Measurements from ENCODE around the gene TOMM40.

The TOMM40 gene

DNA sequence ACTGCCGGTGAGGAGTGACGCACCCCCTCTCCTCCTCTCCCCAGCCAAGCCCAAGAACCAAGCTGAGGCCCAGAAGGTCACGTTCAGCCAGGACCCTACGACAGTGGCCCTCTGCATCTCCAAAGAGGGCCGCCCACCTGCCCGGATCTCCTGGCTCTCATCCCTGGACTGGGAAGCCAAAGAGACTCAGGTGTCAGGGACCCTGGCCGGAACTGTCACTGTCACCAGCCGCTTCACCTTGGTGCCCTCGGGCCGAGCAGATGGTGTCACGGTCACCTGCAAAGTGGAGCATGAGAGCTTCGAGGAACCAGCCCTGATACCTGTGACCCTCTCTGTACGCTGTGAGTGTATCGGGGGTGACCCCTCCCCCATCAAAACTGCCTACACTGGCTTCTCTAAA is 19.2 kb upstream of the TOMM40 start:
- DNase-seq (ENCODE audit: low spot score) = no peak
- H3K27ac ChIP-seq = no peak overlapping the region
- POLR2A ChIA-PET (ENCODE audit: low non-redundant PET) = no interaction called here
- CTCF ChIA-PET = no interaction called here
- TF ChIP-seq, protein P1, sequence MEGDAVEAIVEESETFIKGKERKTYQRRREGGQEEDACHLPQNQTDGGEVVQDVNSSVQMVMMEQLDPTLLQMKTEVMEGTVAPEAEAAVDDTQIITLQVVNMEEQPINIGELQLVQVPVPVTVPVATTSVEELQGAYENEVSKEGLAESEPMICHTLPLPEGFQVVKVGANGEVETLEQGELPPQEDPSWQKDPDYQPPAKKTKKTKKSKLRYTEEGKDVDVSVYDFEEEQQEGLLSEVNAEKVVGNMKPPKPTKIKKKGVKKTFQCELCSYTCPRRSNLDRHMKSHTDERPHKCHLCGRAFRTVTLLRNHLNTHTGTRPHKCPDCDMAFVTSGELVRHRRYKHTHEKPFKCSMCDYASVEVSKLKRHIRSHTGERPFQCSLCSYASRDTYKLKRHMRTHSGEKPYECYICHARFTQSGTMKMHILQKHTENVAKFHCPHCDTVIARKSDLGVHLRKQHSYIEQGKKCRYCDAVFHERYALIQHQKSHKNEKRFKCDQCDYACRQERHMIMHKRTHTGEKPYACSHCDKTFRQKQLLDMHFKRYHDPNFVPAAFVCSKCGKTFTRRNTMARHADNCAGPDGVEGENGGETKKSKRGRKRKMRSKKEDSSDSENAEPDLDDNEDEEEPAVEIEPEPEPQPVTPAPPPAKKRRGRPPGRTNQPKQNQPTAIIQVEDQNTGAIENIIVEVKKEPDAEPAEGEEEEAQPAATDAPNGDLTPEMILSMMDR (conservative IDR thresholded peaks at IDR 0.05; ENCODE audit: low read depth) = no peak

DNA sequence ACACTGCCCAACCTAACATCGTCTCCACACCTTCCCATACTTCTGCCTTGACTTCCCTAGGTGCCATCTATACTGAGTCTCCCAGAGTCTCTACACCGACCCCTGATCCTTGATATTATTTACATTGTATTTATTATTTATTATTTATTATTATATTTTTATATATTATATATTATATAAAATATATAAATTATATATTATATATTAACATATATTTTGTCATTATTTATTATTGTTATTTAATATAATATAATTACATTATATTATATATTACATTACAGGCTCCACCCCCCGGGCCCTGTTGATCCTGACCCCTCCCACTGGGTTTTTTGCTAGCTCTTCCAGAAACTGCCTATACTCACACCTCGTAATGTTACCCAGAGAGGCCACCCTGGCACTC is 18.4 kb upstream of the TOMM40 start:
- H3K27ac ChIP-seq = no peak overlapping the region
- DNase-seq (ENCODE audit: low spot score) = no peak
- ChIA-PET POLR2A (ENCODE audit: low non-redundant PET) (no interaction called here), CTCF (no interaction called here)
- TF ChIP-seq, protein P1 (conservative IDR thresholded peaks at IDR 0.05; ENCODE audit: low read depth) = no peak

DNA sequence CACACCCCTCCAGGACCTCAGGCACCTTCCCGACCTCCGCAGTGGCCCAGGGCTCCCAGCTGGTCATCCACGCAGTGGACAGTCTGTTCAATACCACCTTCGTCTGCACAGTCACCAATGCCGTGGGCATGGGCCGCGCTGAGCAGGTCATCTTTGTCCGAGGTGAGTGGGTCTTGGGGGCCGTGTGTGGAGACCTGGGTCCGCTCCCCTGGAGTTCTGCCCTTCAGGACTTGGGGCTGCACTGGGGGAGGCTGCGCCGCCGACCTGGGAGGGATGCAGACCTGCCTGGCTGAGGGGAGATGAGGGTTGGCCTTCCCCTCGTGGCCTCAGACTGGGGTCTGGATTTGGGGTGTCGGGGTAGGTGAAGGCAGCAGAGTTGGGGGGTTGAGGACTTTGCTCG is 16.7 kb upstream of the TOMM40 start:
- ChIA-PET POLR2A (ENCODE audit: low non-redundant PET) (no interaction called here), CTCF (interaction anchor here (0.6 to 0.7 kb wide), 3 partner anchors 16 to 565 kb away, joined by 3 to 4 read pairs (median 3); no protein-coding TSS in a partner anchor)
- TF ChIP-seq, protein P1 (conservative IDR thresholded peaks at IDR 0.05; ENCODE audit: low read depth) = no peak
- no peak for DNase-seq (ENCODE audit: low spot score)
- no peak overlapping the region for H3K27ac ChIP-seq

DNA sequence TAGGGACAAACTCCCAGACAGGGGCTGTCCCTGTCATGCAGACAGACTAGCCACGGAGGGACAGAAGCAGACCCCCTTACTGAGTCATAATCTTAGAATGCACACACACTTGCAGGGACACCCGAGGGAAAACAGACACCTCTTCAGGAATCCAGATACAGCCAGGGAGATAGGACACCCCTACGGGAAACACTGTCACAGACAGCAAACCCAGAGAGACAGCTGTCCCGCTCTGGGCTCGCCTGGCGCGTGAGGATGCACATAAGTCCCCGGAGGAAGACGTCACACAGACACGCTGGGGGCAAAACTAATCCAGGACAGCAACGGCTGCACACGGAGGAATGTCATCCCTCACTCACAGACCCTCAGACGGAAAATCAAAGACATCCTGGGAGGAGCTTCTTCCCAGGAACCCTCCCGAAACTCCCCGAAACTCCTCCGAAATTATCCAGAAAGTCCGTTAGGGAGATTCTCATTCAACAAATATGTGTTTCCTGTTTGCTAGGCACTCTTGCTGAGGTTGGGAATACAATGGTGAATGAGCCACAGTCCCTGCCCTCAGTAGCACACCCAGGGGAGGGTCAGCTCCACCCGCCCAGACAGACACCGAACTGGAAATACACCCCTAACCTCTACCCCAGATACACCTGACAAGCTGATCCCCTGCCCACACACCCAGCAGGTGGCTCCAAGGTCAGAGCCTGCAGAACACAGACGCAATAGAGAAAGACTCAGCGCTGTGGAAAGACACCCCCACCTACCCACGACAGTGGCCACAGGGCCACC is 15.2 kb upstream of the TOMM40 start:
- CTCF ChIA-PET = no interaction called here
- TF ChIP-seq, protein P1 (conservative IDR thresholded peaks at IDR 0.05; ENCODE audit: low read depth) = no peak
- H3K27ac ChIP-seq = peak overlapping the region; percentile 44
- DNase-seq (ENCODE audit: low spot score) = no peak
- POLR2A ChIA-PET (ENCODE audit: low non-redundant PET) = no interaction called here

DNA sequence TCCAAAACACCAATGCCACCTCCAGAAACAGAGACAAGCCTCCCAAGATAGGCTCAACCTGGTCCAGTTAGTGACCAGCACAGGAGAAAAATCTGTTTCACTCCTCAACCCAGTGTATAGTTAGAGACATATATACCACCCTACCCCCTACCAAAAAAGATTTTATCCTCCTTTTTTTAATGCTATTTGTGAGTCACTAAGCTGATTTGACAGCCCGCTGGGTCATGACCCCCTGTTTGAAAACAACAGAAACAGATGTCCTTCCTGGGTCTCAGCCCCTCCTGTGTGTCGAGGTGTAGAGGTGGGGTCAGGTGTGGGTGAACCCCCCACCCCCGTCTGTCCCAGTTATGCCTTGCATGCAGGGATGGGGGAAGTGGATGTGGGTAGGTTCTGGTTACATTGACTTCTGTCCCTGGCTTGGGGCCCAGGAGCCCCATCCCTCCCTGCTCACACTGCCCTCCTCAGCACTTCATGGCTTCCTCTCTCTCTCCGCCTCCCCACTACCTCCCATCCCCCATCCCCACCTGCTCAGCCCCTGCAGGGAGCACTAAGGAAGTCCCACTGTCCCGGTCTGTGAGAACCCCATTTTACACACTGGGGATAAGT is 14.0 kb upstream of the TOMM40 start:
- H3K27ac ChIP-seq = peak overlapping the region; percentile 7; the same call in 1 of the 2 replicates
- DNase-seq (ENCODE audit: low spot score) = no peak
- TF ChIP-seq, protein P1 (conservative IDR thresholded peaks at IDR 0.05; ENCODE audit: low read depth) = no peak
- POLR2A ChIA-PET (ENCODE audit: low non-redundant PET) = no interaction called here
- CTCF ChIA-PET = no interaction called here

DNA sequence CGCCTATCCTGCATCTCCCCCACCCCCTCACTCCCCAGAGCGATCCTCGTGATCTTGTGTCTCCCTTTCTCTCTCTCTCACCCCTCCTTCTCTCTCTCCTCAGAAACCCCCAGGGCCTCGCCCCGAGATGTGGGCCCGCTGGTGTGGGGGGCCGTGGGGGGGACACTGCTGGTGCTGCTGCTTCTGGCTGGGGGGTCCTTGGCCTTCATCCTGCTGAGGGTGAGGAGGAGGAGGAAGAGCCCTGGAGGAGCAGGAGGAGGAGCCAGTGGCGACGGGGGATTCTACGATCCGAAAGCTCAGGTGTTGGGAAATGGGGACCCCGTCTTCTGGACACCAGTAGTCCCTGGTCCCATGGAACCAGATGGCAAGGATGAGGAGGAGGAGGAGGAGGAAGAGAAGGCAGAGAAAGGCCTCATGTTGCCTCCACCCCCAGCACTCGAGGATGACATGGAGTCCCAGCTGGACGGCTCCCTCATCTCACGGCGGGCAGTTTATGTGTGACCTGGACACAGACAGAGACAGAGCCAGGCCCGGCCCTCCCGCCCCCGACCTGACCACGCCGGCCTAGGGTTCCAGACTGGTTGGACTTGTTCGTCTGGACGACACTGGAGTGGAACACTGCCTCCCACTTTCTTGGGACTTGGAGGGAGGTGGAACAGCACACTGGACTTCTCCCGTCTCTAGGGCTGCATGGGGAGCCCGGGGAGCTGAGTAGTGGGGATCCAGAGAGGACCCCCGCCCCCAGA is 12.8 kb upstream of the TOMM40 start:
- TF ChIP-seq, protein P1 (conservative IDR thresholded peaks at IDR 0.05; ENCODE audit: low read depth) = no peak
- ChIA-PET CTCF (interaction anchor here (1.0 kb wide), 1 partner anchor 11 kb away, joined by 6 read pairs; no protein-coding TSS in a partner anchor), POLR2A (ENCODE audit: low non-redundant PET) (no interaction called here)
- peak overlapping the region; percentile 31; the same call in 1 of the 2 replicates for H3K27ac ChIP-seq
- no peak for DNase-seq (ENCODE audit: low spot score)
